HEK293 (cell line): Measurements from ENCODE around the gene SESTD1.

Experiments used
- CTCF ChIP-seq: fragments of 450-650 bp; formaldehyde crosslinking; IDR thresholded peaks from 2 replicates; pipeline ENCODE4 v1.5.1; 2016; ENCODE audit warnings: missing biosample characterization, missing genetic modification characterization
- PBX3 ChIP-seq: sonication (generic); formaldehyde crosslinking; IDR thresholded peaks from 2 replicates; pipeline ENCODE4 v1.8.1; 2022; ENCODE audit warnings: mild to moderate bottlenecking, moderate library complexity, missing genetic modification reagents
- PRDM1 ChIP-seq: fragments of 450-650 bp; formaldehyde crosslinking; IDR thresholded peaks from 2 replicates; pipeline ENCODE4; 2016; ENCODE audit warnings: missing biosample characterization, missing genetic modification characterization
- ZNF146 ChIP-seq: fragments of 450-650 bp; formaldehyde crosslinking; IDR thresholded peaks from 2 replicates; pipeline ENCODE4 v1.5.1; 2016; ENCODE audit warnings: missing biosample characterization, missing genetic modification characterization
- ZNF175 ChIP-seq: fragments of 450-650 bp; formaldehyde crosslinking; IDR thresholded peaks from 2 replicates; pipeline ENCODE4 v1.5.1; 2016; ENCODE audit warnings: missing biosample characterization, missing genetic modification characterization
- ZNF366 ChIP-seq: fragments of 450-650 bp; formaldehyde crosslinking; conservative IDR thresholded peaks from 2 replicates; pipeline ENCODE4 v1.5.1; 2016; ENCODE audit warnings: missing biosample characterization, missing genetic modification characterization
- ZNF621 ChIP-seq: fragments of 450-650 bp; formaldehyde crosslinking; IDR thresholded peaks from 2 replicates; pipeline ENCODE4 v1.5.1; 2017; ENCODE audit warnings: missing biosample characterization, missing genetic modification characterization
- ZNF677 ChIP-seq: fragments of 450-650 bp; IDR thresholded peaks from 2 replicates; pipeline ENCODE4 v1.5.0; 2018; ENCODE audit warnings: missing biosample characterization, mild to moderate bottlenecking, missing genetic modification characterization, moderate library complexity

- TF ChIP-seq CTCF (tag by site-specific recombination), result no peak
- TF ChIP-seq PRDM1, result no peak
- no peak for TF ChIP-seq ZNF366 (tag by site-specific recombination)
- TF ChIP-seq ZNF175 (tag by site-specific recombination), result no peak
- TF ChIP-seq PBX3, result no peak
- no peak for TF ChIP-seq ZNF146
- no peak for TF ChIP-seq ZNF621 (tag by site-specific recombination)
- no peak for TF ChIP-seq ZNF677
These were observed 84.9 kb downstream of the SESTD1 start for GRCh38 chr2:179179719-179180118.
